Measurements from ENCODE around the gene RAI14. TPM values are rescaled to one million over a fixed set of nuclear protein-coding genes. Genes with fewer than 3 reads are reported as not detected.

RAI14 gene
- total RNA-seq, 1 donor from 2014 or later, result 7.1 TPM

- intact Hi-C loops (cut with micrococcal nuclease), result no loop called here
- no peak for ATAC-seq
- no peak for DNase-seq
Measured at GRCh38 chr5:34632807-34633422, 23.2 kb upstream of the RAI14 start.

DNA sequence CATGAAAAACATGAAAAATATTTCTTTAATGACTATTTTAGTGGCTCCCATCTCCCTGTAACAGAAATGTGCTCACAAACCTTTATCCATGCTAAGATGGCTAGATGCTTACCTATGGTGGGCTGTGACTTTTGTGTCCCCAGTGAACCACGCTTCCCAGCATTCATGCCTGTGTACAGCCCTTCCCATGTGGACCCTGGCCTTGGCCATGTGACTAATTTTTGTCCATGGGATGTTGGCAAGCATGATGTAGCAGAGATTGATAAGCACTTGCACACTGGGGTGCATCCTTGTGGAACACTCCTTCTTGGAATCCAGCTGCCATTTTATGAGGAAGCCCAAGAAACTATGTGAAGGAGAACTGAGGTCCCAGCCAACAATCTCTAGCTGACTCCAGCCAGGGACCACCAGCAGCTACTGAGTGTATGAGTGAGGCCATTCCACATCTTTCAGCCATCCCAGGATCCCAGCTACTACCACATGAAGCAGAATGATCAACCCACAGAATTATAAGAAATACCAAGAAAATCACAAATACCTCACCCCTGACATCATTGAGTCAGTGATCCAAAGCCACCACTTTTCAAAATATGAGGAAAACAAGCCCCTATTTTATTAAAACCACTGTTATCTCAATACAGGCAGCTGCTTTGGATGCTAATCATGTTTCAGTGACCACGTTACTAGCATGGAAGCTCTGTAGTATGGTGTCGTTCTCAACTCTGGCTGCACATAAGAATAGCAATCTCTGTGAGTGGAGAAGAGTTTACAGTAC is 16.1 kb upstream of the RAI14 start:
- ATAC-seq, result no peak
- intact Hi-C loops (cut with micrococcal nuclease), result no loop called here

DNA sequence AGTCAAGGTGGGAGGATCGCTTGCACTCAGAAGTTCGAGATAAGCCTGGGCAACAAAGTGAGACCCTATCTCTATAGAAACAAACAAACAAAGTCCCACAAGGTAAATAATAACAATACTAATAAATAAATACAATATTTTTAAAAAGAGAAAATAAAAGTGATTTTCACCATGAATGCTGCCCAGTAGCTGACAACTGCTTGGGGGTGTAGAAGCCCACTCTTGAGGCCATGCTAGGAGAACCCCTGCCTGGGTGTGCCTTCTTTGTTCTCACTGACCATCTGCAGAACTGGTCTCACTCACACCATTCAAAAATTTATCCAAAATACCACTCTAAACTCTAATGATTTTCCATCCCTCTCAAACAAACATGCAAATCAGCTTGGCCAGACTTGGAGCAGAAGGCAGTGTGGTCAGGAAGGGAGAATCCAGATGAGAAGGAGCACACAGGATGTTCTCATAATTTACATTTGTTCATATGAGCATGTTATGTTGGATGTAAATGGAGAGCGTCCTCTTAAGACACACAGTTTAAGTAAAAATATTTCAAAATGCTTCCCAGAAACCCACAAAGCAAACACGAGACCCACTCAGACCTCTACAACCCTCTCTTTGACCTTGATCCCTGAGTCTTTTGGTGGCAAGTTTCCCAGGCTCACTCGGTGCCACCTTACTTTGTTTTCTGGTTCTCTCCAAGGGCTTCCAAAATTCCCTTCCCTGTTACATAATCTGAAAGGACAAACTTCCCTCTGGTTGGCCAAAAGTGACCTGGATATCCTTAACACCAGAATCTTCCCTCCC is 7.9 kb upstream of the RAI14 start:
- ATAC-seq, result no peak
- intact Hi-C loops (cut with micrococcal nuclease), result no loop called here
- DNase-seq, result no peak

More for the DNA sequence above, 16.1 kb upstream of the RAI14 start:
- DNase-seq, result no peak

DNA sequence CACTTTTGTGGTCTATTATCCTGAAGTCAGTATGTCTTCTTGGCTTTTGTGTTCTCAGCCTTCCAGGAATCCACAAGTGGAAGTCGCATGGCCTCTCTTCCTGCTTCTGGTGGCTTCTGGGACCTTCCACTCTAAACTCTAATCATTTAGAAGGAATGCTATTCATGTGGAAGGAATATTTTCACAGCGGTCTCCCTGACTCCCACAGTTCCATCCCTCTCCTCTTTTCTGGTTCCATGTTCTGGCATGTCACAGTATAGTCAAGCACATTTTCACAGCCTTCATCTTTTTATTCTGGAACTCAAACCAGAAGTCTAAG is 7.3 kb upstream of the RAI14 start:
- ATAC-seq, result no peak
- intact Hi-C loops (cut with micrococcal nuclease), result no loop called here

GRCh38 chr5:34651791-34652190 is 4.3 kb upstream of the RAI14 start:
- ATAC-seq (no peak), DNase-seq (no peak)
- intact Hi-C loops (cut with micrococcal nuclease), result no loop called here

More for the DNA sequence above, 7.3 kb upstream of the RAI14 start:
- DNase-seq, result no peak

DNA sequence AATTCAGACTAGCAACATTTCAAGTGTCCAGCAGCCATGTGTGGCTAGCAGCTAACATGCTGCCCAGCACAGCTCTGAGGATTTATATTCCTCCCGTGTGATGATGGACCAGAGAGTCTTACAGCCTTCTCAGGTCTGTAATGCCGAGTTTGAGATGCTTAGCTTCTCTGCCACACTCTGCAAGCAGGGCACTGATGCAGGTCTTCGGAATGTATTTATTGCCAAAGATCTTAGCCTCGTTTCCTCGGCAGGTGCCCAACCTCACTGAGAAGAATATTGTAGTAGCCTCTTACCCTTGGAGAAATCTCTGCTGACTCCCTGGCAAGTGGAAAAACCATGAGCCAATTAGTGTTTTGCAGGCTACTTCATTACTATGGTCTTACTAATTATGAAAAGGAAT is 3.7 kb upstream of the RAI14 start:
- ATAC-seq (no peak), DNase-seq (no peak)
- intact Hi-C loops (cut with micrococcal nuclease), result no loop called here

DNA sequence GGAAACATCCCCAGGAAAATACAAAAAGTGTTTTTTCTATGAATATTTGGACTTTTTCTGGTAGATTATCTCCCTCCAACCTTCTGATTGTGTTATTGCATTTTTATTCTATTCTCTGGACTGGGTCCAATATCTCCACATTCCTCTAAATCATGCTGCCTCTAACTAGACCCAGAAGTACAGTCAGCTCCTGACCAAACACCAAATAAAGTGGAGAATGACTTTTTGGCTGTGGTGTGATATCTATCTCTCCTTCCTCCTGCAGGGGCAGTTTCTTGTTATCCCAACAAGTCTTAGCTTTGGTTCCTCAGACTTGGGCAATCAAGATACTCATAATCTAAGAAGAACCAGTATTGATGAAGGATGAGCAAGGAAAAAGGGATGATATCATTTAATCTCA is 3.2 kb upstream of the RAI14 start:
- intact Hi-C loops (cut with micrococcal nuclease), result no loop called here
- ATAC-seq (no peak), DNase-seq (no peak)

- intact Hi-C loops (cut with micrococcal nuclease), result no loop called here
Measured at GRCh38 chr5:34653708-34654107, 2.4 kb upstream of the RAI14 start.

DNA sequence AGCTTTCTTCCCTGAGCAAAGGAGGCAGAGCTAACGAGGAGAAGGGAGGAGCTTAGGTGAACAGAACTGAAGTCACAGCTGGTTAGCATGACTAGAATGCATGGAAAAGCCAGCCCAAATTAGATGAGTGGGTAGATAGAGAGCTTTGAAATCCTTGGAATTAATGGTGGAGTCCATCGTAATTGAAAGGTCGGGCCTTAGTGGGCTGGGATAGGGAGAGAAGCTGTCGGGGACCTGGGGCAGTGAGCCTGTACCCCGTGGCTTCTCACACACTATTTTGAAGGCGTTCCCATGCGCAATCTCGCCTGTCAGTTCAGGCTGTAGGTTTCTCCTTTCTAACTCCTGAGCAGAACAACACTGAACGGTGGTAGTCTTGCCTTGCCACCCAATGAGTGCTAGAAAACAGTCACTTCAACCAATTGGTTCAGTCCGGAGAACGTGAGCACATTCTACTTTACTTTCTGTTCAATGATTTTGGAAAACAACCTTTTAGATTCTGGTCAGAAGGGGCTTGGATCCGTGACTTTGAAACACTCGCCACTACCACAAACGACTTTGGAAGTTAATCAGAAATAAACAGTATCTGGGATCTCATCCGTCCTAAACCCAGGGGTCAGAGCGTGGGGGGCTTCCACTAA is 655 bp upstream of the RAI14 start:
- intact Hi-C loops (cut with micrococcal nuclease), result no loop called here
- ATAC-seq, result peak; percentile 62
- DNase-seq, result no peak

More at GRCh38 chr5:34653708-34654107, 2.4 kb upstream of the RAI14 start:
- ATAC-seq (no peak), DNase-seq (no peak)

DNA sequence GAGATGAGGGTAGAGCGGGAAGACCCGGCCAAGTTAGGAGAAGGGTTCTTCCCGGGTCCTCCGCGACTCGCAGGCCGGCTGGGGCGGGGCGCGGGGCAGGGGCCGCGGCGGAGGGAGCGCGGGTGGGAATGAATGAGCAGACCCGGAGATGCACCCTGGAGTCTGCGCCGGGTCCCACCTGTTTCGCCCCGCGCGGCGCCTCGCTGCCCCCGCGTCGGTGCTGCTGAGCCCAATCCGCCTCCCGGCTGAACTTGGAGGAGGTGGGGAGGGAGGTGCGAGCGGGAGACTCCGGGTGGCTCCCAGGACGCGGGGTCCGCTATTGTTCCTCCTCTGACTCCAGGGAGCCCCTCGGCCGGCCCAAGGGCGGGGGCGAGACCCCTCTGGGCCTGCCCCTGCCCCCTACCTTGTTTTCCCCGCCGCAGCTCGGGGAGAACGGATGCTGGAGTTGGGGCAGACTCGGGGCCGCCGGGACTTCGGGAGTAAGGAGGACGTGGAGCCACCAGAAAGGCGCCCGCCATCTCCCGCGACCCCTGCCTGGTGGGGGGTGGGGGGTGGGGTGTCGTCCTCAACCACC is 659 bp downstream of the RAI14 start:
- DNase-seq (peak; percentile 39), ATAC-seq (peak; percentile 37)
- intact Hi-C loops (cut with micrococcal nuclease), result no loop called here

- ATAC-seq (no peak), DNase-seq (peak; percentile 27)
Measured at GRCh38 chr5:34657274-34657921, 1.3 kb downstream of the RAI14 start.

GRCh38 chr5:34657988-34658387 is 1.9 kb downstream of the RAI14 start:
- intact Hi-C loops (cut with micrococcal nuclease), result no loop called here
- ATAC-seq, result no peak

More at GRCh38 chr5:34657274-34657921, 1.3 kb downstream of the RAI14 start:
- intact Hi-C loops (cut with micrococcal nuclease), result no loop called here

GRCh38 chr5:34659168-34659567 is 3.0 kb downstream of the RAI14 start:
- intact Hi-C loops (cut with micrococcal nuclease), result no loop called here
- DNase-seq, result no peak
- ATAC-seq, result no peak

More at GRCh38 chr5:34657988-34658387, 1.9 kb downstream of the RAI14 start:
- no peak for DNase-seq

DNA sequence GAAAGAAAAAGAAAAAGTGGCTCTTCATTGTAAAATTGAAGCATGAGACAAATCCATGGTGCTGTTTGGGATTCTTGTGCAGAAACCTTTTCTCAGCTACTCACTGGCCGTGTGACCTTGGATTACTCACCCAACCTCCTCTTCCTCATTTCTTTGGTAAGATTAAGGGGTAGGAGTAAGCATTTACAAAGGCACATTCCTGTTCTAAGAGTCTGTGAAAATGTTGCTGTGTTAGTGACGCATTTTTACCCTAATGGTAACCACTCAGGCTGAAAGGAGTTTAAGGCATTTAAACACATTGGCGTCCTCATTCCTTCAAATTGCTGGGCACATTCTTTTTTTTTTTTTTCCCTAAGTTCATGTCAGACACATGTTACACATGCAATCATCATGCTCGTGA is 4.3 kb downstream of the RAI14 start:
- ATAC-seq, result no peak
- intact Hi-C loops (cut with micrococcal nuclease), result no loop called here
- DNase-seq, result no peak

- intact Hi-C loops (cut with micrococcal nuclease), result no loop called here
- DNase-seq (no peak), ATAC-seq (no peak)
Measured at GRCh38 chr5:34663771-34664496, 7.8 kb downstream of the RAI14 start.

- intact Hi-C loops (cut with micrococcal nuclease), result no loop called here
- no peak for DNase-seq
- no peak for ATAC-seq
Measured at GRCh38 chr5:34666392-34667080, 10.4 kb downstream of the RAI14 start.

DNA sequence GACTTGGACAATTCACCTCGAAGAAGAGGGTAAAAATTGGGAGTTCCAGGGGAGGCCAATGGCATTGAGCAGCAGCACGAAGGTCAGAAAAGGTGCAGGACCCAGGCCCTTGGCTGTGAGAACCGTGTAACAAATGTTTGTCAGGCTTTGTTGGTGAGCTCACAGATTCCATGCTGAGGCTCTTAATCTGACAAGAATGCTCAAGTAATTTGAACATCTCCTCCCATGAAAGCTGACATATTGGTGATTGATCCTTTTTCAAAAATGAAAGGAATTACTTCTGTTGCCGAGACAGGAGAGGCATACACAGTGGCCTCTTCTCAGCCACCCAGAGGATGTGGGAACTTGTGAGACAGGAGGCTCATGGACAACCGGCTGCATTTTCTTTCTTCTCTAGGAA is 11.6 kb downstream of the RAI14 start:
- no peak for DNase-seq
- intact Hi-C loops (cut with micrococcal nuclease), result no loop called here
- ATAC-seq, result no peak
